Ecto neural progenitor cell (in vitro differentiated cells): Measurements from ENCODE around the gene PHOX2A.
"Not testable (repeated sequence)": the region's sequence is repeated elsewhere in the genome, so short reads cannot be mapped to it uniquely, and the experiment has no call there.

Experiments used
- DNase-seq: peaks from one replicate; pipeline ENCODE4 v3.0.0-alpha.2; 2018; ENCODE audit warnings: low spot score

PHOX2A gene

DNA sequence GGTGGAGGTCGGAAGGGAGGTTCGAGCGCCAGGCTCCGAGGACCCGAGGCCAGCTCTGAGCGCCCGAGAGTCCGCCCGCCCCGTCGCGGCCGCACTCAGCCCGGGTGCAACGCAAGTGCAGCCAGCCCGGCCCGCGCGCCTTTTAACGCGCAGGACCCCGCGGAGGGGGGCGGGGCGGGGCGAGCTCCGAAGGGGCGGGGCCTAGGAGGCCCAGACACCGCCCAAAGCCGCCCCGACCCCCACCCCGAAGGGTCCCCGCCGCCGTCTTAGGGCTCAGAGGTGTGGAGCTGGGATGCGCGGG is at the start of gene PHOX2A:
Gene PHOX2A (minus strand): TSS at position 117 of the 301 bp plus-strand sequence. CDS start 172 bp downstream, outside the sequence.
- peak; percentile 68 for DNase-seq

DNA sequence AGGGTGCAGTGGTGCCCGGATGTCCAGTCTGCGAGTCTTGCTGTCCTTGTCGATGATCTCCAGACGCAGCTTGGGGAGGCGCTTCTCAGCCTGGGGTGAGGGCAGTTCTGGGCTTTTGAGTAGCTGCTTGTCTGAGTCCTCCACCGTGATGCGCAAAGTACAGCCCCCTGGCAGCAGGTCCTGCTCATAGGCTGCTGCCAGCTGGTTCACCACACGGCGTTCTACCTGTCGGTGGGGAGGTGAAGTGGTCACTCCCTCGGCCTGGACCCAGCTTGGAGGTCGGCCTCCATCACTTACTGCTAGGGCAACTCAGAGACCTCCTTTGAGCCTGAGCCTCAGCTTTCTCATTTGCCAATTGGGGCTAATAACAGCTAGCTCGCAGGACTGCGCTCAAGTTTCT is 49.4 kb upstream of the PHOX2A start:
- DNase-seq: no peak

DNA sequence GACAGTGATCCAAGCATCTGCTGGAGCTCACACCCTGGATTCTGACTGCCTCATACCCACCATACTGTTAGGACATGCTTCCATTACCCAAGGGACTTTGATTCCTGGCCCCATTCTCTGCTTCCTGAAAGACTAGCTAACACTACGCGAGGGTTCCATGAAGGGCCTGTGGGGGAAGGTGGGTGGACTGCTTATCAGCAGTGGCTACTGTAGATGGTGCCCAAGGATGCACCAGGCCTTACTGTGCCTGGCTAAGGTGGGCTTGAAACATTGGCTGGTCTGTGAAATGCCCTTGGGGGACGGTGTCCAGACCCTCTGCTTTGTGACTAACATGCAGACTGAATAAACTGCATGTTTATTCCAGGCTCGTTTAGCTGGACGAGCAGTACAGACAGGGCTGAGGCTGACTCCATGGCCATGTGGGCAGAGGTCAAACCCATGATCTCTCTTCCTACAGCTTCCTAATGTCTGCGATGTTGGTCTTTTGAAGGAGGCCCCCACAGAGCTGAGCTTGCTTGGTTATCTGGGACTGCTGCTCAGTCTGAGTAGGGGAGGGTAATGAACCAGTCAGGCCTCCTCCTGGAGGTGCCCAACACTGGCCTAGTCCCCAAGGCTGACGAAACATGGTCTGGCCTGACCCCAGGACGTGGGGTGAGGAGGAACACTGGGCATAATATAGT is 48.3 kb upstream of the PHOX2A start:
- DNase-seq: no peak

- not testable (repeated sequence) for DNase-seq
These were observed 46.8 kb upstream of the PHOX2A start for GRCh38 chr11:72290741-72291140.

DNA sequence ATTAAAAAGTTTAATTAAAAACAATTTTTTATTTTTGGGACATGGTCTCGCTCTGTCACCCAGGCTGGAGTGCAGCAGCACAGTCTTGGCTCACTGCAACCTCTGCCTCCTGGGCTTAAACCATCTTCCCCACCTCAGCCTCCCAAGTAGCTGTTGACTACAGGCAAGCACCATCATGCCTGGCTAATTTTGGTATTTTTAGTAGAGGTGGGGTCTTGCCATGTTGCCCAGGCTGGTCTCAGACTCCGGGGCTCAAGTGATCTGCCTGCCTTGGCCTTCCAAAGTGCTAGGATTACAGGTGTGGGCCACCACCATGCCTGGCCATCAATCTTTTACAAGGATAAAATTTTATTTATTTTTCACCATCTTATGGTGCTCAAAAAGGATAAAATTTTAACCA is 43.3 kb upstream of the PHOX2A start:
- DNase-seq: no peak

- no peak for DNase-seq
These were observed 40.0 kb upstream of the PHOX2A start for GRCh38 chr11:72283947-72284346.

DNA sequence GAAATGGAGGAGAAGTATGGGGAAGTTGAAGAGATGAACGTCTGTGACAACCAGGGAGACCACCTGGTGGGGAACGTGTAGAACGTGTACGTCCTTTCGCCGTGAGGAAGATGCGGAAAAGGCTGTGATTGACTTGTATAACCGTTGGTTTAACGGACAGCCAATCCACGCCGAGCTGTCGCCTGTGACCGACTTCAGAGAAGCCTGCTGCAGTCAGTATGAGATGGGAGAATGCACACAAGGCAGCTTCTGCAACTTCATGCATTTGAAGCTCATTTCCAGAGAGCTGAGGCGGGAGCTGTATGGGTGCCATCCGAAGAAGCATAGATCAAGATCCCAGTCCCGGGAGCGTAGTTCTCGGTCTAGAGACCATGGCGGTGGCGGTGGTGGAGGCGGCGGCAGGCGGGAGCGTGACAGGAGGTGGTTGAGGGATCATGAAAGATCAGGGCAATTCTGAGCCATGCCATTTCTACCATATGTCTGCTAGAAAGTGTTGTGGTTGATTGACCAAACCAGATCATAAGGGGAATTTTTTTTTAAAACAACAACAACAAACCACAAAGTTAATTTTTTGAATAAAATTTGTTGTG is 36.8 kb upstream of the PHOX2A start:
- no peak for DNase-seq

DNA sequence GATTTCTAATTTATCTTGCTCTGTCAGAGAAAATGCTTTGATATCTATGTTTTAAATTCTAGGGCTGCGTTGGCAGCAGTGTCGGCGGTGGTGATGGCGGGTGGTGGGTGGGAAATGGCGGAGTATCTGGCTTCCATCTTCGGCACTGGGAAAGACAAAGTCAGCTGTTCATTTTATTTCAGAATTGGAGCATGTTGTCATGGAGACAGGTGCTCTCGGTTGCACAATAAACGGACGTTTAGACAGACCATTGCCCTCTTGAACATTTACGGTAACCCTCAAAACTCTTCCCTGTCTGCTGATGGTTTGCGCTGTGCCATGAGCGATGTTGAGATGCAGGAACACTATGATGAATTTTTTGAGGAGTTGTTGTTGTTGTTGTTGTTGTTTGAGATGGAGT is 36.1 kb upstream of the PHOX2A start:
- no peak for DNase-seq

DNA sequence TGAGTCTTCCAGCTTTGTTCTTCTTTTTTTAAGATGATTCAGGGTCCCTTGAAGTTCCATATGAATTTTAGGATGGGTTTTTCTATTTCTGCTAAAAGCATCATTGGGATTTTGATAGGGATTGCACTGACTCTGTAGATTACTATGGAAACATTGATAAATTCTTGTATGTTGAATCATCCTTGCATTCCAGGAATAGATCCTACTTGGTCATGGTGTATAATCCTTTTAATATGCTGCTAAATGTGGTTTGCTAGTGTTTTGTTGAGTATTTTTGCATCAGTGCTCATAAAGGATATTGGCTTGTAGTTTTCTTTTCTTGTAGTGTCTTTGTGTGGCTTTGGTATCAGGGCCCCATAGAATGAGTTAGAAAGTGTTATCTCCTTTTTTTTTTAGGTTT is 34.9 kb upstream of the PHOX2A start:
- no peak for DNase-seq

GRCh38 chr11:72274435-72274834 is 30.5 kb upstream of the PHOX2A start:
- DNase-seq: no peak

DNA sequence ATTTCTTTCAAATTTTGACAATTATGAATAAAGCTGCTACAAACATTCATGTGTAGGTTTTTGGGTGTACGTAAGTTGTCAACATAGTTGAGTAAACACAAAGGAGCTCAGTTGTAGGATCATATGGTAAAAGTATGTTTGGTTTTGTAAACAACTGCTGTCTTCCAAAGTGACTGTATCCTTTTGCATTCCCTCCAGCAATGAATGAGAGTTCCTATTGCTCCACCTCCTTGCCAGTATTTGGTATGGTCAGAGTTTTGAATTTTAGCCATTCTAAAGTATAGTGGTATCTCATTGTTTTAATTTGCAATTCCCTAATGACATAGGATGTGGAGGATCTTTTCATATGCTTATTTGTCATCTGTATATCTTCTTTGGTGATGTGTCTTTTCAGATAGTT is 28.0 kb upstream of the PHOX2A start:
- DNase-seq: no peak

DNA sequence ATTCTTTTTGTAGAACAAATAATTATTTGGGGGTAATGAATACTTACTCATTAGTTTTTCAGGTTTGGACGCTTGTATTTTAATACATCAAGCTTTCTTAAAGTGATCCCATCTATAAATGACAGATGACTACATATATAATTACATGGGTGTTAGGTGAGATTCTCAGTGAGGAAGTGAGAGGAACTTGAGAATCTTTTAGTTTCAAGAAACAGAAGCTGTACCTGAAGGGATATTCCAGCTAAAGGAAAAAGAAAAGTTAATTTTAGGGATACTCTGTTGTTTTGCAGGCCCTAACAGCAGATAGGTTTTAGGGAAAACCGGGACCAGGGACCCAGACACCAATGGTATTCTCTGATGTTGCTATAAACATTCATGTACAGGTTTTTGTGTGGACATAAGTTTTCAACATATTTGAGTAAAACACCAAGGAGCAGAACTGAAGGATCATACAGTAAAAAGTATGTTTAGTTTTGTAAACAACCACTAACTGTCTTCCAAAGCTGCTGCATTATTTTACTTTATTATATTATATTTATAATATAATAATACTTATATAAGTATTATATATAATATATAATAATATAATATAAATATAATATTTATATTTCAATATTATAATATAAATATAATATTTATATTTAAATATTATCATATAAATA is 24.1 kb upstream of the PHOX2A start:
- no peak for DNase-seq

GRCh38 chr11:72266960-72267359 is 23.0 kb upstream of the PHOX2A start:
- DNase-seq: not testable (repeated sequence)

DNA sequence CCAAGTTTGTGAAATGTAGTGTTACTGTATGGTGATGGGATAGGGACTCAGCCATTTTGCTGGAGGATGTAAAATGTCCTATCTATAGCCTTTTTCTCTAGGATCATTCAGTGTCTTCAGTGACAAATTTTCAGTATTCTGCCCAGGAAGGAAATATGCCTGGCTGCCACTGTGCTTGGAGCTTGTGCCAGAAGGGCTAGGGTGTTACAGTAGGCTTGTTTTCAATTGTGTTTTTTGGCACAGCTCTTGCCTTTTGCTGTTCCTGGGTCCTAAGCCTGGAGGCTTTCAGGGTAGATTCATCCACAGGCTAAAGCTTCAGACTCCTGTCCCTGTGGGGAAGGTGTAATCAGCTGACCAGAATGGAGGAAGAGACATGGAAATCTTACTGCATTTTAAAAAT is 22.0 kb upstream of the PHOX2A start:
- DNase-seq: no peak

DNA sequence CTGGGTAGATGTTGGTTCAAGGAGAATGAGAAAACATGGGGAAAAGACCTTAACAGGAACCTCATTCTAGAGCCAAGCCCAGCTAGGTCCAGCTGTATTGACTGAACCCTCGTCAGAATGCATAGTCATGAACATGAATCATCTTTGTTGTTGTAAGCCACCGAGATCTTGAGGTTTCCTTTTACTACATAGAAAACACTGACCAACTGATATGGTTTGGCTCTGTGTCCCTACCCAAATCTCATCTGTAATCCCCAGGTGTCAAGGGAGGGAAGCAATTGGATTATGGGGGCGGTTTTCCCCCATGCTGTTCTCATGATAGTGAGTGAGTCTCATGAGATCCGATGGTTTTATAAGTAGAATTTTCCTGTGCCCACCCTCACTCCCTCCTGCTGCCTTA is 19.4 kb upstream of the PHOX2A start:
- no peak for DNase-seq

- no peak for DNase-seq
These were observed 16.6 kb upstream of the PHOX2A start for GRCh38 chr11:72260574-72260973.

GRCh38 chr11:72259490-72259889 is 15.5 kb upstream of the PHOX2A start:
- no peak for DNase-seq

DNA sequence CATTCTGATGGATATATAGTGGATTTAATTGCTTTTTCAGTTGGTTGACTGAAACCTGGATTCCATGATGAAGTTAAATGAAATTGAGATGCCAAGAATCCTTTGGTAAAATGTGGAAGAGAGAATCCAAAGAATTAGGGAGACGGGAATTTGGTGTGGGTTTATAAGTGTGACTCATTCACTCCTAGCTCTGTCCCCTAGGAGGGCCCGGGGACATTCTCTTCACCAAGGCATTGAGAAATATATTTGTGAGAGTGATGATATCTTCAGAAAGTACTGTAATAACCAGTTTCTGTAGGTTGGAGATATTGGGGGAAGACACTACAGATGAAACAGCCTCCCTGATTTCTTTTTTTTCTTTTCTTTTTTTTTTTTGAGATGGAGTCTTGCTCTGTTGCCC is 13.6 kb upstream of the PHOX2A start:
- DNase-seq: no peak

GRCh38 chr11:72254299-72254993 is 10.5 kb upstream of the PHOX2A start:
- DNase-seq: no peak

- DNase-seq: no peak
These were observed 9.4 kb upstream of the PHOX2A start for GRCh38 chr11:72253392-72253791.

DNA sequence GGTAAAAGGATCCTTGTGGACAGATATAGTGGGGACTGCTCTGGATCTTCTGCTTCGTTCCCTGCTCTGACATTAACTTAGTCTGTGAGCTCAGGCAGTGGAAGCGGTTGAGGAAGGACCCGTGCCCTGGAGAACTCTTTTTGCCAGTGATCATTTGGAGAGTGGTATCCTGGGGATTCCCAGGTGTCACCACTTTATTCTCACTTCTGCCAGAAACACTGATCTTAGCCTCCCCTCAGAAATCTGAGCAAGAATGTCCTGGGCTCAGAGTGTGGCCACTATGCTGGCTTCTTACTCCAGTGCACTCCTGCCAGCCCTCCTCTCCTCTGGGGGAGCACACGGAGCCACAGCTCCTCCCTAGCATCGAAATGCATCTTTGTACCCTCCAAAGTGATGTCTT is 7.6 kb upstream of the PHOX2A start:
- no peak for DNase-seq

GRCh38 chr11:72250661-72251464 is 6.9 kb upstream of the PHOX2A start:
- DNase-seq: no peak
